NOMO-1 treated with DMSO at 0.1 percent for 48 hours (cell line): ENCODE results near the gene ODF4.
"Not testable (repeated sequence)": the region's sequence is repeated elsewhere in the genome, so short reads cannot be mapped to it uniquely, and the experiment has no call there.

Experiments
- DNase-seq: peaks from one replicate; lab custom pipeline; 2025; ENCODE audit not compliant: unreplicated experiment; lab: John Stamatoyannopoulos, UW

The ODF4 gene

DNA sequence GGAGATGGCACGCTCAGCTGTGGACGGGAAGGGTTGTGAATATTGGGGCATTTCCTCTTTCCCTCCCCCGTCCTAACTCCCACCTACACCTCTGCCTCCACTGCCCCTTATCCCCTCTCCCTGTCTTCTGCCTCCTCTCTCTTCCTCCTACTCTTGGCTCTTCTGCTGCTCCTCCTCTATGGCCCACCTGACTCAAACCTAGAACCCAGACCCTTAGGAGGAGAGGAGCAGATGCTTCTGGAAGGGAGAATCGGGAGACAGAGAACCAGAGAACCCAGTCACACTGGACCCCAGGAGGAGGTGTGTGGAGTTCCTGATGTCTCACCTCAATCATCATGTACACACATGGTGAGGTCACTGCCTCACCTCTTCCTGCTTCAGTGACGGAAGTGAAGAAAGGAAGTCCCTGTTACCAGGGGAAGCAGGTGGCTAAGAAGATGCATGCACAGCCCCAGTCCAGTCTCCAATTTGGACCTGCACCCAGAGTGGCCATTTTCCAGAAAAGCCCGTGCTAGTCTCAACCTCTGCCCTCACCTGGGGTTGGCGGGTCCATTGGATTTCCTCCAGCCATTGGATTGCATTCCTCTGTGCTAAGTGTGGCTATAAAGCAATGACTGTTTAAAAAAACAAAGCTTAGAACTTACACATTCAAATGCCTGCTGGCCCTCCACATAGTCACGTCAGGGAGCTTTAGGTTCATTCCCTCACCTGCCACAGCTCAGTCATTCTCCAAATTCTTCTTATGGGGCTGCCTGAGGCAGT lies 54.0 kb downstream of the ODF4 start:
- DNase-seq = peak; percentile 27

DNA sequence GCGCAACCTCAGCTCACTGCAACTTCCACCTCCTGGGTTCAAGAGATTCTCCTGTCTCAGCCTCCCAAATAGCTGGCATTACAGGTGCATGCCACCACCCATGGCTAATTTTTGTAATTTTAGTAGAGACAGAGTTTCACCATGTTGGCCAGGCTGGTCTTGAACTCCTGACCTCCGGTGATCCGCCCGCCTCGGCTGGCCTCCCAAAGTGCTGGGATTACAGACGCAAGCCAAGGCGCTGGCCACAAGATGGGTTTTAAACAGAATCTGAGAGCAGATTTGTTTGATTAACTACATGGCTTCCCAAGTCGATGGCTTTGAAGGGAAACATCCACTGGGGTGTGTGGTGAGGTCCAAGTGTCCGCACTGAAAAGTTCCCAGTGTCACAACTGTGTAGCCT lies 54.9 kb downstream of the ODF4 start:
- not testable (repeated sequence) for DNase-seq
